Loucy (cell line): Measurements from ENCODE around the gene GNAL.

Experiments used
- EZH2phosphoT487 ChIP-seq: fragments of 200-600 bp; IDR thresholded peaks from 2 replicates; pipeline ENCODE4 v1.6.1; 2018; ENCODE audit warnings: antibody characterized with exemption, mild to moderate bottlenecking, moderate library complexity, borderline replicate concordance
- TF ChIP-seq, protein P1 (sequence below): fragments of 200-600 bp; sonication (generic); conservative IDR thresholded peaks from 2 replicates; pipeline ENCODE4 v1.5.1; 2014; ENCODE audit warnings: mild to moderate bottlenecking, antibody characterized with exemption, low read length

DNA sequence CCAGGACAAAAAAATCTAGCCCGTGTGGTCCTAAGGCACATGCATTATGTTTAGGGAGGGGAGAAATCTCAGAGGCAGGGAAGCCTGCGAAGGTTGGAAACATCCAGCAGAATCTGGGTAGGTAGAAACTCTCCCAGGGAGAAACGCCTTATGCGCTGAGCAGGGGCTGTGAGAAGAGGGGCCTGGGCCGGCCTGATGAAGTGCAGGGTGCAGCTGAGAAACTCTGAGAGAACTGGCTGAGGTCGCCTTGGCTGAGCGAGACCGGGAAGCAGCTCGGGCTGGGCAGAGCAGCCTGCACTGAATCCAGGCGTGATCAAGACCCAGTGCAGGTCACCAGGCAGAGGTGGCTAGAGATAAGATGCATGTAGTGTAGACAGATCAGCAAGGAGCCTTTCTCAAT, 177.3 kb downstream of the GNAL start:
- TF ChIP-seq, protein P1, sequence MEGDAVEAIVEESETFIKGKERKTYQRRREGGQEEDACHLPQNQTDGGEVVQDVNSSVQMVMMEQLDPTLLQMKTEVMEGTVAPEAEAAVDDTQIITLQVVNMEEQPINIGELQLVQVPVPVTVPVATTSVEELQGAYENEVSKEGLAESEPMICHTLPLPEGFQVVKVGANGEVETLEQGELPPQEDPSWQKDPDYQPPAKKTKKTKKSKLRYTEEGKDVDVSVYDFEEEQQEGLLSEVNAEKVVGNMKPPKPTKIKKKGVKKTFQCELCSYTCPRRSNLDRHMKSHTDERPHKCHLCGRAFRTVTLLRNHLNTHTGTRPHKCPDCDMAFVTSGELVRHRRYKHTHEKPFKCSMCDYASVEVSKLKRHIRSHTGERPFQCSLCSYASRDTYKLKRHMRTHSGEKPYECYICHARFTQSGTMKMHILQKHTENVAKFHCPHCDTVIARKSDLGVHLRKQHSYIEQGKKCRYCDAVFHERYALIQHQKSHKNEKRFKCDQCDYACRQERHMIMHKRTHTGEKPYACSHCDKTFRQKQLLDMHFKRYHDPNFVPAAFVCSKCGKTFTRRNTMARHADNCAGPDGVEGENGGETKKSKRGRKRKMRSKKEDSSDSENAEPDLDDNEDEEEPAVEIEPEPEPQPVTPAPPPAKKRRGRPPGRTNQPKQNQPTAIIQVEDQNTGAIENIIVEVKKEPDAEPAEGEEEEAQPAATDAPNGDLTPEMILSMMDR, result no peak
- no peak for TF ChIP-seq EZH2phosphoT487
